GM23338 (cell line): ENCODE results near the gene ZGLP1. TPM values are rescaled to one million over a fixed set of nuclear protein-coding genes. Genes with fewer than 3 reads are reported as not detected.
A peak's percentile ranks its signal among the peaks of the same experiment; 100 is the strongest.

Experiments used
- ATAC-seq: fragments of 200-7000 bp; cut with Tn5 transposase; 3 replicates; pipeline ENCODE4 v1.9.1; 2020
- DNase-seq: peaks from one replicate; pipeline ENCODE4 v3.0.0-alpha.2; 2015; ENCODE audit warnings: low spot score
- H2AFZ ChIP-seq: fragments of 200-600 bp; sonication (generic); 2 replicates; pipeline ENCODE4 v1.8.0; 2016; ENCODE audit warnings: antibody characterized with exemption, mild to moderate bottlenecking, moderate library complexity
- H3F3A ChIP-seq: fragments of 200-600 bp; sonication (generic); replicated peaks from 2 replicates; pipeline ENCODE4 v1.8.0; 2017; ENCODE audit warnings: antibody characterized with exemption, mixed run types, low read depth
- H3K27ac ChIP-seq: fragments of 200-600 bp; sonication (generic); 2 replicates; pipeline ENCODE4 v1.6.1; 2016; ENCODE audit warnings: low read depth
- H3K27me3 ChIP-seq: fragments of 200-600 bp; sonication (generic); 2 replicates; pipeline ENCODE4 v1.8.0; 2016; ENCODE audit warnings: mild to moderate bottlenecking, mixed run types, moderate library complexity; ENCODE audit not compliant: insufficient read depth
- H3K36me3 ChIP-seq: fragments of 200-600 bp; sonication (generic); 2 replicates; pipeline ENCODE4 v1.8.0; 2016; ENCODE audit warnings: mild to moderate bottlenecking; ENCODE audit not compliant: insufficient read depth
- H3K4me1 ChIP-seq: fragments of 200-600 bp; sonication (generic); 2 replicates; pipeline ENCODE4 v1.8.0; 2016; ENCODE audit warnings: mild to moderate bottlenecking, moderate library complexity; ENCODE audit not compliant: insufficient read depth
- H3K4me2 ChIP-seq: fragments of 200-600 bp; sonication (generic); 2 replicates; pipeline ENCODE4 v1.7.1; 2017; ENCODE audit warnings: mixed run types
- H3K4me3 ChIP-seq: fragments of 200-600 bp; sonication (generic); 2 replicates; pipeline ENCODE4 v1.6.1; 2016; ENCODE audit warnings: mixed run types
- H3K79me2 ChIP-seq: fragments of 200-600 bp; sonication (generic); replicated peaks from 2 replicates; pipeline ENCODE4 v1.8.0; 2017; ENCODE audit warnings: mild to moderate bottlenecking; ENCODE audit not compliant: insufficient read depth
- H3K9me2 ChIP-seq: fragments of 200-600 bp; sonication (generic); 2 replicates; pipeline ENCODE4 v1.8.0; 2017; ENCODE audit not compliant: insufficient read depth
- H4K20me1 ChIP-seq: fragments of 200-600 bp; sonication (generic); replicated peaks from 2 replicates; pipeline ENCODE4 v1.8.0; 2017; ENCODE audit warnings: mild to moderate bottlenecking; ENCODE audit not compliant: insufficient read depth
- H3K27ac Mint-ChIP-seq: 2 replicates; pipeline ENCODE4 v1.8.0; 2020; ENCODE audit warnings: inconsistent platforms, mild to moderate bottlenecking, moderate library complexity, mixed read lengths
- H3K27me3 Mint-ChIP-seq: 3 replicates; pipeline ENCODE4 v1.8.0; 2022; ENCODE audit warnings: low read depth, mild to moderate bottlenecking, moderate library complexity, mixed read lengths, inconsistent platforms; ENCODE audit not compliant: insufficient read depth, poor library complexity
- H3K36me3 Mint-ChIP-seq: 3 replicates; pipeline ENCODE4 v1.8.0; 2021; ENCODE audit warnings: low read depth, mild to moderate bottlenecking, inconsistent platforms, moderate library complexity, mixed read lengths
- H3K4me1 Mint-ChIP-seq: 3 replicates; pipeline ENCODE4 v1.8.0; 2020; ENCODE audit warnings: mild to moderate bottlenecking, inconsistent platforms, mixed read lengths
- H3K4me3 Mint-ChIP-seq: 3 replicates; pipeline ENCODE4 v1.8.0; 2021; ENCODE audit warnings: moderate library complexity, mild to moderate bottlenecking, inconsistent platforms, mixed read lengths
- H3K9me3 Mint-ChIP-seq: 3 replicates; pipeline ENCODE4 v1.8.0; 2020; ENCODE audit warnings: moderate library complexity, mild to moderate bottlenecking, inconsistent platforms, mixed read lengths
- CREB1 ChIP-seq: fragments of 250-450 bp; sonication (Bioruptor Pico); IDR thresholded peaks from 2 replicates; pipeline ENCODE4 v1.5.0; 2020; ENCODE audit warnings: low read depth, mild to moderate bottlenecking, moderate library complexity
- ETS1 ChIP-seq: IDR thresholded peaks from 2 replicates; pipeline ENCODE4 v1.6.1; 2016; ENCODE audit warnings: antibody characterized with exemption
- EZH2 ChIP-seq: fragments of 200-600 bp; sonication (generic); IDR thresholded peaks from one replicate; pipeline ENCODE4 v1.8.0; 2017; ENCODE audit warnings: antibody characterized with exemption, mild to moderate bottlenecking, low read depth; ENCODE audit not compliant: unreplicated experiment
- JUNB ChIP-seq: IDR thresholded peaks from one replicate; pipeline ENCODE4 v1.6.1; 2016; ENCODE audit warnings: antibody characterized with exemption; ENCODE audit not compliant: unreplicated experiment
- REST ChIP-seq: IDR thresholded peaks from one replicate; pipeline ENCODE4 v1.6.1; 2018; ENCODE audit warnings: antibody characterized with exemption; ENCODE audit not compliant: unreplicated experiment
- STAT1 ChIP-seq: IDR thresholded peaks from one replicate; pipeline ENCODE4 v1.6.1; 2016; ENCODE audit warnings: antibody characterized with exemption; ENCODE audit not compliant: unreplicated experiment
- ZNF114 ChIP-seq: fragments of 250-450 bp; sonication (Bioruptor Pico); IDR thresholded peaks from 2 replicates; pipeline ENCODE4 v1.5.0; 2020; ENCODE audit warnings: mild to moderate bottlenecking, moderate library complexity
- ZNF331 ChIP-seq: fragments of 250-450 bp; sonication (Bioruptor Pico); IDR thresholded peaks from 2 replicates; pipeline ENCODE4 v1.5.0; 2020; ENCODE audit warnings: low read depth, mild to moderate bottlenecking, moderate library complexity
- ZNF462 ChIP-seq: fragments of 250-450 bp; sonication (Bioruptor Pico); IDR thresholded peaks from 2 replicates; pipeline ENCODE4 v1.5.0; 2020; ENCODE audit warnings: mild to moderate bottlenecking, moderate library complexity
- polyA plus RNA-seq: library from polyadenylated mRNA; unstranded; fragments of >200 nt; fragmentation: Nextera tagmentation; extraction: Ambion mirVana; gene quantifications from 2 replicates; pipeline ENCODE4 v1.2.1, GENCODE V29; 2016
- total RNA-seq: library from RNA; depleted of rRNA; stranded (reverse); fragments of >200 nt; shearing (Covaris generic); gene quantifications from 2 replicates; pipeline ENCODE4 v1.2.3, GENCODE V29; 2014

Gene ZGLP1
- total and polyA plus RNA-seq, 2 experiments from 2014 or later, result 1.5 to 5.3 TPM

GRCh38 chr19:10292789-10293636 is 16.6 kb downstream of the ZGLP1 start:
- DNase-seq (peak; percentile 65), ATAC-seq (peak; percentile 0)
- Histone ChIP-seq H3K4me1 (peaks cover 17% of the 10 kb centered on the region), H3K4me3 (peak overlapping the region; percentile 65), H3K9me2 (no peaks in the 10 kb centered on the region), H3K4me2 (peak overlapping the region; percentile 83), H3F3A (peaks cover 27% of the 10 kb centered on the region; the same call in 1 of the 2 replicates), H3K79me2 (no peaks in the 10 kb centered on the region), H3K36me3 (no peaks in the 10 kb centered on the region), H4K20me1 (no peaks in the 10 kb centered on the region; the same call in 1 of the 2 replicates), H3K27me3 (peaks cover 100% of the 10 kb centered on the region), H2AFZ (peak overlapping the region; percentile 83), H3K27ac (no peak overlapping the region)
- Mint-ChIP-seq H3K4me1 (peaks cover 32% of the 10 kb centered on the region), H3K4me3 (peak overlapping the region; percentile 77), H3K27me3 (peaks cover 95% of the 10 kb centered on the region), H3K27ac (no peak overlapping the region), H3K9me3 (0 out of 3 replicates have a peak, but pooled peaks cover under 1% of the 10 kb centered on the region), H3K36me3 (no peaks in the 10 kb centered on the region)
- peak; percentile 55 for TF ChIP-seq EZH2
- TF ChIP-seq ZNF114 (CRISPR knock-in tag), result no peak
- TF ChIP-seq CREB1, result no peak
- no peak for TF ChIP-seq JUNB
- TF ChIP-seq ZNF331 (CRISPR knock-in tag), result no peak

GRCh38 chr19:10292206-10292788 is 17.3 kb downstream of the ZGLP1 start:
- peaks cover 17% of the 10 kb centered on the region for H3K4me1 ChIP-seq
- H2AFZ ChIP-seq, result peak overlapping the region; percentile 98
- no peaks in the 10 kb centered on the region for H3K9me2 ChIP-seq
- DNase-seq, result peak; percentile 98
- Mint-ChIP-seq H3K27me3 (peaks cover 96% of the 10 kb centered on the region), H3K9me3 (peaks cover 3% of the 10 kb centered on the region; the same call in 1 of the 3 replicates), H3K27ac (no peak overlapping the region), H3K4me3 (peak overlapping the region; percentile 77), H3K36me3 (no peaks in the 10 kb centered on the region), H3K4me1 (peaks cover 35% of the 10 kb centered on the region)
- peaks cover 27% of the 10 kb centered on the region; the same call in 1 of the 2 replicates for H3F3A ChIP-seq
- H3K4me2 ChIP-seq, result peak overlapping the region; percentile 94
- no peaks in the 10 kb centered on the region for H3K36me3 ChIP-seq
- peaks cover 100% of the 10 kb centered on the region for H3K27me3 ChIP-seq
- no peak overlapping the region for H3K27ac ChIP-seq
- H3K79me2 ChIP-seq, result no peaks in the 10 kb centered on the region
- peak; percentile 38 for ATAC-seq
- peak overlapping the region; percentile 71 for H3K4me3 ChIP-seq
- H4K20me1 ChIP-seq, result no peaks in the 10 kb centered on the region; the same call in 1 of the 2 replicates
- no peak for TF ChIP-seq JUNB
- no peak for TF ChIP-seq ZNF462
- no peak for TF ChIP-seq ZNF331 (CRISPR knock-in tag)
- TF ChIP-seq STAT1, result no peak
- TF ChIP-seq REST, result no peak
- TF ChIP-seq ETS1, result no peak
